ENCODE results near the gene SCARB2.

Gene SCARB2

DNA sequence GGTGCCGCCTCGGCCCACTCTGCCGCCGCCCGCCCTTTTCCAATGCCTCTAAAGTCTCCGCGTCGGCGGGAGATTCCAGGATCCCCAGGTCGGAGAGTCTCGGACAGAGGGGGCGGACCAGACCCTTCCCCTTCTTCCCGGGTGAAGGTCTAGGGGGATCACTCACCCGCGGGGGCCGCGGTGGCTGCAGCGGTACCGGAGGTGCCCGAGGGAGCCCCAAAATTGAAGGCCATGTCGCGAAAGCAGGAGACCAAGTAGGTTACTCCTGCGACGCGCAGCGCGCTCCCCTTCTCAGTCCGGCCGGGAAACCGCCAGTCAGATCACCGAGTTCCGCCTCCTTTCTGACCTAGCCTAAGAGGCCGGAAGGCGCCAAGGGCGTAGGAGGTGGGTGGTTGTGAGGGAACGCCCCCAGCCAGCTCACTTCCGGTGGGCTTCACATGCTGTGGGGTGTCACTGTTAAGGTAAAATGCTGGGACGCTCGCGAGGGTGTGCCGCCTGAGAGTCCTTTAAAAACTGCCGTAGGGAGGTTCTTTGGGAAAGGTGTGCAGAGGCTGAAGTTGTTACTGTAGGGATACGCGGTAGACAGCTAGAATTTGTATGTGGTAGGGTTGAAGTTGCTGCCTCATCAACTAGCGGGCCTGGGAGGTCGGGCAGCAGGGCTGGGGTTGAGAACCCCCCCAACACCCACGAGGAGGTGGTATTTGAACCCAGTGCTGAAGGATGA, 65.3 kb downstream of the SCARB2 start, which contains the start of gene NUP54:
TSS of gene NUP54 (minus strand) at position 256 of the 724 bp plus-strand sequence. CDS start at position 233, 23 bp downstream.
- peak; percentile 90 to 91 for DNase-seq (ENCODE audit: low read depth in 2 of 2)

- DNase-seq (ENCODE audit: low read depth in 2 of 2) = peak in 1 of 2 donors; percentile 2
These were observed 66.0 kb downstream of the SCARB2 start for GRCh38 chr4:76147454-76148141.

- DNase-seq (ENCODE audit: low read depth in 2 of 2) = no peak
These were observed 69.1 kb downstream of the SCARB2 start for GRCh38 chr4:76144546-76144945.

GRCh38 chr4:76141241-76141640, 72.4 kb downstream of the SCARB2 start:
- DNase-seq (ENCODE audit: low read depth in 2 of 2) = no peak

DNA sequence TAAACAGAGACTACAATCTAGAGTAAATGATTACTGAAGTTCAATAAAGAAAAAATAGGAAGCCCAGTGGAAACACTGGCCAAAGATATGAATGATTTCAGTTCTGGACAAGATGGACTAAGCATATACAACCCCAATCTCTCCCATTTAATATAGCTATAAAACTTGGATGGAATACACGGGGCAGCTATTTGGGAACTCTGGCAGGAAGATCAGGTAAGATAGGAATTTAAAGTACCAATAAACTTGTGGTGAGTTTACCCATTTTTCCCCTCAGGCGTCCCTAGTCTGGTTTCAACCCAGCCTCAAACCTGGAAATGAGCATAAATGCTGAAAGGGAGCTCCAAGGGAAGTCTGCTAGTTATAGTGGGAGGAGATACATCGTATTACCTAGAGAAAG, 85.9 kb downstream of the SCARB2 start:
- no peak for DNase-seq (ENCODE audit: low read depth in 2 of 2)

GRCh38 chr4:76125816-76126215, 87.8 kb downstream of the SCARB2 start:
- no peak for DNase-seq (ENCODE audit: low read depth in 2 of 2)

- no peak for DNase-seq (ENCODE audit: low read depth in 2 of 2)
These were observed 93.4 kb downstream of the SCARB2 start for GRCh38 chr4:76120199-76120598.

DNA sequence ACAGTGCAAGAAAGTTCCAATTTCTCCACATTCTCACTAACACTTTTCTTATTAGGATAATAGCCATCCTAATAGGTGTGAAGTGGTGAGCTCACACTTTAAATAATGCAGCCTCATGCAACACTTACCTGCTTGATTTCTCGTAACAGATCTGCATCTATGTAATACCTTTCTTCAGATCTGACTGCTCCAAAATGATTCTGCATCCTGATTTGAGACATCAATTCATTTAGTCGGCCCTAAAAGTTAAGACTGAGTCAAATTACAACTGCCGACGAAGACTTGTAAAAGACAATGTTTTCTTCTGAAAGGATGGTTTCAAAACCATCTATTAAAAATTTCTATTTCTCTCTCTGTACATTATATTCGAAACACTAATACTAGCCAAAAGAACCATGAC, 96.1 kb downstream of the SCARB2 start:
- no peak for DNase-seq (ENCODE audit: low read depth in 2 of 2)

DNA sequence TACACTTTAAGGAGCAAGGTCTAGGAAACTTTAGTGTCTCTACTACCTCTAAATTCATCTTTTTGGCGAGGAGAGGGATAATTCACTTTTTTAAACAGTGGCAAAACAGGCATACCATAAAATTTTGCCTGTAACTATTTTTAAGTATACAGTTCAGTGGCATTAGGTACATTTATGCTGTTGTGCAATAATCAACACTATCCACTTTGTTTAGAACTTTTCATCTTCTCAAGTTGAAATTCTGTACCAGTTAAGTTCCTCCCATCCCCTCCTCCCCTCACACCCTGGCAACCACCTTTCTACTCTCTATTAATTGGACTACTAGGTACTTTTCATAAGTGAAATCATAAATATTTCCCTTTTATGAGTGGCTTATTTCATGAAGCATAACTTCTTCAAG, 96.8 kb downstream of the SCARB2 start:
- DNase-seq (ENCODE audit: low read depth in 2 of 2) = no peak

All from stimulated activated CD8-positive, alpha-beta memory T cell treated with anti-CD3 and anti-CD28 coated beads, Interleukin-7, amount 100 ng/mL, for 1 hour (primary cell).